SK-N-SH (cell line): ENCODE data around the gene TIE1. TPM values are rescaled to one million over a fixed set of nuclear protein-coding genes. Genes with fewer than 3 reads are reported as not detected.

Experiments
- CTCF ChIA-PET: fragments of 300-600, 350-600 bp; formaldehyde crosslinking; extraction: SDS; loops from one replicate; lab custom pipeline; 2021; lab: Yijun Ruan, JAX
- POLR2A ChIA-PET: fragments of 350-600 bp; sonication (Branson Sonifier 250); formaldehyde crosslinking; extraction: SDS; loops from one replicate; lab custom pipeline; 2020; ENCODE audit warnings: antibody characterized with exemption, inconsistent platforms; lab: Yijun Ruan, JAX
- DNase-seq: peaks from one replicate; pipeline ENCODE4 v3.0.0; 2012
- H2AFZ ChIP-seq: fragments of 200-600 bp; sonication (generic); 2 replicates; pipeline ENCODE4 v1.8.1; 2016; ENCODE audit warnings: antibody characterized with exemption, mild to moderate bottlenecking, low read depth
- H3F3A ChIP-seq: fragments of 200-600 bp; sonication (generic); replicated peaks from 2 replicates; pipeline ENCODE3; 2016; ENCODE audit warnings: antibody characterized with exemption, mild to moderate bottlenecking; ENCODE audit not compliant: insufficient read depth
- H3K27ac ChIP-seq, 2 experiments: fragments of 200-500 bp in 1 of 2; fragments of 200-600 bp in 1 of 2; sonication (Bioruptor generic) in 1 of 2; sonication (generic), shearing (Covaris generic) in 1 of 2; 2 replicates each; pipeline versions ENCODE4 v1.5.1 to v1.6.1; 2014 to 2016; ENCODE audit warnings: low read depth in 2 of 2, inconsistent platforms in 1 of 2, low read length in 1 of 2, mild to moderate bottlenecking in 1 of 2, mixed read lengths in 1 of 2
- H3K27me3 ChIP-seq: fragments of 200-600 bp; sonication (generic), shearing (Covaris generic); 2 replicates; pipeline ENCODE4 v1.6.1; 2016; ENCODE audit warnings: mixed run types; ENCODE audit not compliant: insufficient read depth
- H3K36me3 ChIP-seq, 2 experiments: fragments of 200-500 bp in 1 of 2; fragments of 200-600 bp in 1 of 2; sonication (Bioruptor generic) in 1 of 2; sonication (generic) in 1 of 2; replicated peaks in 1 of 2; 2 replicates each; pipeline versions ENCODE3 to v1.5.1; 2014 to 2016; ENCODE audit warnings: low read length in 1 of 2, mild to moderate bottlenecking in 1 of 2; ENCODE audit not compliant: insufficient read depth in 2 of 2, control insufficient read depth in 1 of 2
- H3K4me1 ChIP-seq, 2 experiments: fragments of 200-500 bp in 1 of 2; fragments of 200-600 bp in 1 of 2; sonication (Bioruptor generic) in 1 of 2; sonication (generic), shearing (Covaris generic) in 1 of 2; 2 replicates each; pipeline versions ENCODE4 v1.5.1 to v1.6.1; 2014 to 2016; ENCODE audit warnings: low read depth in 1 of 2, low read length in 1 of 2, mixed run types in 1 of 2; ENCODE audit not compliant: insufficient read depth in 2 of 2, control insufficient read depth in 1 of 2
- H3K4me2 ChIP-seq: fragments of 200-600 bp; sonication (generic), shearing (Covaris generic); 2 replicates; pipeline ENCODE4 v1.6.1; 2017; ENCODE audit warnings: mixed run types
- H3K4me3 ChIP-seq, 2 experiments: fragments of 200-500 bp in 1 of 2; fragments of 200-600 bp in 1 of 2; sonication (Bioruptor generic) in 1 of 2; sonication (generic), shearing (Covaris generic) in 1 of 2; 2 replicates each; pipeline versions ENCODE4 v1.5.1 to v1.8.1; 2014 to 2016; ENCODE audit warnings: low read depth in 2 of 2, inconsistent platforms in 1 of 2, low read length in 1 of 2, mild to moderate bottlenecking in 1 of 2, mixed read lengths in 1 of 2, moderate library complexity in 1 of 2
- H3K79me2 ChIP-seq: fragments of 200-600 bp; sonication (generic); 2 replicates; pipeline ENCODE4 v1.8.1; 2017; ENCODE audit warnings: mild to moderate bottlenecking; ENCODE audit not compliant: insufficient read depth
- H3K9ac ChIP-seq: fragments of 200-600 bp; sonication (generic); 2 replicates; pipeline ENCODE4 v1.6.1; 2017; ENCODE audit warnings: mixed run types
- H3K9me2 ChIP-seq: fragments of 200-600 bp; sonication (generic); 2 replicates; pipeline ENCODE4 v1.6.1; 2017; ENCODE audit warnings: mixed run types
- H3K9me3 ChIP-seq: fragments of 200-600 bp; sonication (generic); 2 replicates; pipeline ENCODE4 v1.6.1; 2017; ENCODE audit warnings: mixed run types, mild to moderate bottlenecking, moderate library complexity
- H4K20me1 ChIP-seq: fragments of 200-600 bp; sonication (generic); 2 replicates; pipeline ENCODE4 v1.6.1; 2017; ENCODE audit warnings: mild to moderate bottlenecking, mixed run types; ENCODE audit not compliant: insufficient read depth
- CHD2 ChIP-seq: fragments of 150-350 bp; IDR thresholded peaks from 2 replicates; pipeline ENCODE4 v1.6.1; 2018; ENCODE audit warnings: low read length; ENCODE audit not compliant: partially characterized antibody
- ELF1 ChIP-seq: IDR thresholded peaks from 2 replicates; pipeline ENCODE4 v1.4.0; 2012
- FOSL2 ChIP-seq: IDR thresholded peaks from 2 replicates; pipeline ENCODE4 v1.4.0; 2012; ENCODE audit warnings: low read depth, mild to moderate bottlenecking, moderate library complexity, borderline replicate concordance
- MXI1 ChIP-seq: IDR thresholded peaks from 2 replicates; pipeline ENCODE4 v1.6.1; 2012; ENCODE audit warnings: mild to moderate bottlenecking, low read depth, low read length, improper control_type of control experiment
- NRF1 ChIP-seq: IDR thresholded peaks from 2 replicates; pipeline ENCODE4 v1.6.1; 2012; ENCODE audit warnings: low read depth, mild to moderate bottlenecking, low read length
- POLR2AphosphoS5 ChIP-seq: IDR thresholded peaks from 2 replicates; pipeline ENCODE4 v1.6.1; 2012; ENCODE audit warnings: low read depth, low read length
- RAD21 ChIP-seq: IDR thresholded peaks from 2 replicates; pipeline ENCODE4 v1.6.1; 2012; ENCODE audit warnings: mild to moderate bottlenecking, low read length
- SIN3A ChIP-seq: IDR thresholded peaks from 2 replicates; pipeline ENCODE4 v1.6.1; 2012; ENCODE audit warnings: low read depth, mild to moderate bottlenecking, low read length, moderate library complexity, borderline replicate concordance
- SMC3 ChIP-seq: IDR thresholded peaks from 2 replicates; pipeline ENCODE4 v1.6.1; 2012; ENCODE audit warnings: low read depth, low read length, improper control_type of control experiment
- TAF1 ChIP-seq: IDR thresholded peaks from 2 replicates; pipeline ENCODE4 v1.6.1; 2012; ENCODE audit warnings: low read depth, mild to moderate bottlenecking, low read length, moderate library complexity, borderline replicate concordance
- TEAD4 ChIP-seq: IDR thresholded peaks from 2 replicates; pipeline ENCODE4 v1.4.0; 2012; ENCODE audit warnings: mild to moderate bottlenecking, borderline replicate concordance; ENCODE audit not compliant: insufficient read depth
- YY1 ChIP-seq: IDR thresholded peaks from 2 replicates; pipeline ENCODE4 v1.4.0; 2012; ENCODE audit warnings: low read depth, mild to moderate bottlenecking
- WGBS: methylation state at CpG from one replicate; pipeline ENCODE4 v1.1.6; 2017; ENCODE audit warnings: low lambda C conversion rate; 5-methylcytosine and 5-hydroxymethylcytosine counted together
- polyA plus RNA-seq, 3 experiments: library from polyadenylated mRNA; depleted of rRNA; stranded (reverse); fragments of >200 nt; gene quantifications; 2 replicates each; pipeline ENCODE4 v1.2.3, GENCODE V29; 2012
- TF ChIP-seq, protein P1 (sequence below): IDR thresholded peaks from 2 replicates; pipeline ENCODE4 v1.4.0; 2012; ENCODE audit warnings: low read depth
- TF ChIP-seq, protein P2 (sequence below): IDR thresholded peaks from 2 replicates; pipeline ENCODE4 v1.4.0; 2012; ENCODE audit warnings: low read depth, borderline replicate concordance
- TF ChIP-seq, protein P3 (sequence below): IDR thresholded peaks from 2 replicates; pipeline ENCODE4; 2012

TIE1 gene
- polyA plus RNA-seq, 1 of the 3 experiments (the other 2 are of a cell fraction): 1.6 TPM

DNA sequence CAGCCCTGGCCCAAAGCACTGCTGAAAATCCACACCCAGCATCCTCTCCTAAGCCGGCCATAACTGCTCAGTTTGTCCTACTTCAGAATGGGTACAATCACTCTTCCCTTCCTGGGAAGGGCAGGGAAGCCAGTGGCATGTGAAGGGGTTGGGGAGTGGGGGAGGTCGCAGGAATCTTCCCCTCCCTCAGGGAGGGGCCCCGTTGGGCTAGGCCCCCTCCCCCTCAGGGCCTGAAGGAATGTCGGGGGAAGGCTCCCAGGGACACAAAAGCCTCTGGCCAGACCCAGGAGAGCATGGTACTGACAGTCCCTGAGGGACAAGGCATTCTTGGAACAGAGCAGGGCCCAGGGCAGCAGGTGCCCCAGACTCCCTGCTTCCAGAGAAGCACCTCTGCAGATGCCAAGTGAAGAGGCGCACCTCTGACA is 65.8 kb downstream of the TIE1 start:
- POLR2A ChIA-PET: no interaction called here

DNA sequence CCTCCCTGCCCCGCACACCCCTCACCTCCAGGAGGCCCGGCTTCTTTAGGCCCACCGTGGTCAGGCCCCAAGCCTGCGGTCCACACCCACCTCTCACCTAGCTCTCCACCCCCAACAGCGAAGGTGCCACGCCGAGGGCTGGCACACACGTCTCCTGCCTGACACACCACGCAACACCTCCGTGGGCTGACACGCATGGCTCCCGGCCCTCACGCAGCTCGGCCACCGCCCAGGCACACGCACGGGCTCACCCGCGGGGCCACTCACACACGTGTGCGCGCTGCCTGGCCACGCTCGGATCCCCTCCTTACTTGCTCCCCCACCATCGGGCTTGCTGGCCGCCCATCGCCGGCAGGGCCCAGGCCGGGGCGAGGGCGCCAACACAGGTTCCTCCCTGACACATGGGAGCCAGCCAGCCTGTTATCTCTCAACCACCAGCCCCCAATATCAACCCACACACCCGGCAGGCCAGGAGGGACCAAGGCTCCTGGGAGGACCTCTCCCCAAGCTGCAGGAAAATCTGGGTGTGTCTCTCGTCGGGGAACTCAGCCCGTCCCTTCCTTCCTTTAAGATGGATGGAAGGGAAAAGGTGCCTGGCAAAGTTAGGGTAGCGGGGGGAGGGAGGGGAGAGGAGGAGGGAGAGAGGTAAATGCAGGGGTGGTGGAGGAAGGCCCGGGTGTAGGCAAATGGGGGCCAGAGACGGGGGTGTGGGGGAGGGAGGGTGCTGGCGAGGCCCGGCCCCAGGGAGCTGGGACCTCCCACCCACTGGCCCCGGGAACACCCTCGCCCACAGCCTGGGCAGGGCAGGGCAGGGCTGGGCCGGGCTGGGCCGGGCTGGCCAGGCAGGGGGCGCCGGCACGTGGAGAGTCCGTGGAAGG is 66.5 kb downstream of the TIE1 start:
- peak; percentile 74 for DNase-seq
- Histone ChIP-seq H3K4me2 (peak overlapping the region; percentile 81), H4K20me1 (no peaks in the 10 kb centered on the region), H3K27me3 (no peaks in the 10 kb centered on the region), H3K4me3 (peak overlapping the region; percentile 66 to 73), H2AFZ (no peak overlapping the region), H3K36me3 (peaks cover 28 to 32% of the 10 kb centered on the region in 2 experiments), H3K79me2 (peaks cover 76% of the 10 kb centered on the region), H3F3A (peaks cover 43% of the 10 kb centered on the region), H3K4me1 (peaks cover 12 to 13% of the 10 kb centered on the region in 2 experiments; a peak in 3 of 4 replicates), H3K27ac (peak overlapping the region; percentile 74 to 80), H3K9me2 (no peaks in the 10 kb centered on the region), H3K9me3 (no peaks in the 10 kb centered on the region), H3K9ac (peak overlapping the region; percentile 75)
- no peak for TF ChIP-seq RAD21
- TF ChIP-seq, protein P1, sequence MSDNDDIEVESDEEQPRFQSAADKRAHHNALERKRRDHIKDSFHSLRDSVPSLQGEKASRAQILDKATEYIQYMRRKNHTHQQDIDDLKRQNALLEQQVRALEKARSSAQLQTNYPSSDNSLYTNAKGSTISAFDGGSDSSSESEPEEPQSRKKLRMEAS: no peak; the same call in 1 of the 2 replicates
- no peak for TF ChIP-seq YY1
- TF ChIP-seq MXI1: 0 out of 2 replicates have a peak, but pooled peaks have one; percentile 23
- CTCF ChIA-PET: interaction anchor here (1.7 kb wide), 1 partner anchor 9 kb away, joined by 9 read pairs; the partner anchor contains the start of gene CDC20
- POLR2A ChIA-PET: interaction anchor here (1.8 kb wide), 1 partner anchor 9 kb away, joined by 8 read pairs; the partner anchor contains the start of gene CDC20
- 7% methylated on average over 22 of the region's 48 CpGs for WGBS

More for the DNA sequence above, 65.8 kb downstream of the TIE1 start:
- Histone ChIP-seq H2AFZ (no peak overlapping the region), H3K9ac (peak overlapping the region; percentile 75), H3K4me2 (peak overlapping the region; percentile 81), H4K20me1 (no peaks in the 10 kb centered on the region), H3K79me2 (peaks cover 82% of the 10 kb centered on the region), H3K36me3 (peaks cover 34 to 38% of the 10 kb centered on the region in 2 experiments), H3F3A (peaks cover 41% of the 10 kb centered on the region), H3K9me3 (no peaks in the 10 kb centered on the region), H3K4me1 (peaks cover 13 to 15% of the 10 kb centered on the region in 2 experiments; a peak in 3 of 4 replicates), H3K4me3 (peak overlapping the region; percentile 66 to 73), H3K27me3 (no peaks in the 10 kb centered on the region), H3K27ac (no peak overlapping the region), H3K9me2 (no peaks in the 10 kb centered on the region)
- CTCF ChIA-PET: no interaction called here
- TF ChIP-seq TEAD4: no peak
- no peak for DNase-seq
- WGBS: 48% methylated on average over 4 of the region's 5 CpGs

DNA sequence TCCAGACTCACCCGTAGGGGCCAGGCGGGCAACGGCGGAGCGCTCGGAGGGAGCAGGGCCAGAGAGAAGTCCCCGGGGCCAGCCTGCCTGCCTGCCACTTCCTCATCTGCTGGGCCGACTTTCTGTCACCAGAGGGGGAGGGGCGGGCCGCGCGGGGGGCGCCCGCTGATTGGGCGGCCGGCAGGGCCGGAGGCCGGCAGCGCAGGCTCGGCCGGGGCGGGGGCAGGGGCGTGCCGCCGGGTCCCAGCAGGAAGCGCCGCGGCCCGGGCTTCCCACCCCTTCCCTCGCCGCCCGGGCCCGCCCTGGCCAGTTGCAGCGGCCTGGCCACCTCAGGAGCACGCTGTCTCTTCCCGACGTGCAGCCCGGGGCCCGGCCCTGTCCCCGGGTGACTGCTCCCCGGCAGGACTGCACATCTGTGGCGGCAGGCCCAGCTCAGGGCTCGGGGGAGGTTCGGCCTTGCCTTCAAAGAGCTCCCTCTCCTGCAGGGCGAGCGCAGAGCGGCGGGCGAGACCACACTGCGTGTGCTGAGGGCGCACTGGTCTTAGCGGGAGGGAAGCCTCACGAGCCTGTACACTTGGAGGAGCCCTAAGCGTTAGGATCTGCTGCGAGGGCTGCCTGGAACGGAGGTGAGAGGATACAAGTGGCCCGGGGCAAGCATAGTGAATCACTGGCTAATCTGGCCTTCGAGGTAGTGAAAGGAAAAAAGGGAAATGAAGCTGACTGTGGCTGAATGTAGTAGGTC is 67.3 kb downstream of the TIE1 start, which contains the start of gene ELOVL1:
Gene ELOVL1, minus strand, starts transcription at position 108 of the 742 bp plus-strand sequence. CDS start 2,402 bp downstream, outside the sequence.
- peak within 1 kb of the TSS; percentile 19; the same call in 1 of the 2 replicates for H2AFZ ChIP-seq
- ChIA-PET CTCF (interaction anchor here (0.8 to 1.7 kb wide), 5 partner anchors 9 to 141 kb away, joined by 3 to 9 read pairs (median 4); partner anchors contain the start of gene CDC20), POLR2A (interaction anchor here (0.8 to 1.8 kb wide), 3 partner anchors 10 to 14 kb away, joined by 3 to 8 read pairs (median 3); partner anchors contain the start of gene CDC20)
- peak; percentile 99 for DNase-seq
- H3K9me3 ChIP-seq: no peaks in the 10 kb centered on the region
- no peaks in the 10 kb centered on the region for H3K9me2 ChIP-seq
- peak within 1 kb of the TSS; percentile 75 for H3K9ac ChIP-seq
- H3K4me2 ChIP-seq: peak within 1 kb of the TSS; percentile 81
- H3K36me3 ChIP-seq: peaks cover 23 to 27% of the 10 kb centered on the region in 2 experiments
- H3K27ac ChIP-seq: peak within 1 kb of the TSS; percentile 74 to 92
- no peaks in the 10 kb centered on the region for H4K20me1 ChIP-seq
- no peaks in the 10 kb centered on the region for H3K27me3 ChIP-seq
- peaks cover 13 to 16% of the 10 kb centered on the region in 2 experiments; a peak in 3 of 4 replicates for H3K4me1 ChIP-seq
- H3F3A ChIP-seq: peaks cover 43% of the 10 kb centered on the region
- 1% methylated on average over 9 of the region's 58 CpGs for WGBS
- H3K4me3 ChIP-seq: peak within 1 kb of the TSS; percentile 66 to 73
- peaks cover 68% of the 10 kb centered on the region for H3K79me2 ChIP-seq
- TF ChIP-seq POLR2AphosphoS5 (peak; percentile 92), CHD2 (peak; percentile 34), ELF1 (peak; percentile 78), NRF1 (peak; percentile 58), RAD21 (0 out of 2 replicates have a peak, but pooled peaks have one; percentile 9), YY1 (no peak), MXI1 (peak; percentile 77), FOSL2 (no peak), SMC3 (no peak), SIN3A (0 out of 2 replicates have a peak, but pooled peaks have one; percentile 48), TAF1 (peak; percentile 68)
- TF ChIP-seq, protein P1: peak; percentile 94
- TF ChIP-seq, protein P2, sequence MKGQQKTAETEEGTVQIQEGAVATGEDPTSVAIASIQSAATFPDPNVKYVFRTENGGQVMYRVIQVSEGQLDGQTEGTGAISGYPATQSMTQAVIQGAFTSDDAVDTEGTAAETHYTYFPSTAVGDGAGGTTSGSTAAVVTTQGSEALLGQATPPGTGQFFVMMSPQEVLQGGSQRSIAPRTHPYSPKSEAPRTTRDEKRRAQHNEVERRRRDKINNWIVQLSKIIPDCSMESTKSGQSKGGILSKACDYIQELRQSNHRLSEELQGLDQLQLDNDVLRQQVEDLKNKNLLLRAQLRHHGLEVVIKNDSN: 0 out of 2 replicates have a peak, but pooled peaks have one; percentile 9
- TF ChIP-seq, protein P3, sequence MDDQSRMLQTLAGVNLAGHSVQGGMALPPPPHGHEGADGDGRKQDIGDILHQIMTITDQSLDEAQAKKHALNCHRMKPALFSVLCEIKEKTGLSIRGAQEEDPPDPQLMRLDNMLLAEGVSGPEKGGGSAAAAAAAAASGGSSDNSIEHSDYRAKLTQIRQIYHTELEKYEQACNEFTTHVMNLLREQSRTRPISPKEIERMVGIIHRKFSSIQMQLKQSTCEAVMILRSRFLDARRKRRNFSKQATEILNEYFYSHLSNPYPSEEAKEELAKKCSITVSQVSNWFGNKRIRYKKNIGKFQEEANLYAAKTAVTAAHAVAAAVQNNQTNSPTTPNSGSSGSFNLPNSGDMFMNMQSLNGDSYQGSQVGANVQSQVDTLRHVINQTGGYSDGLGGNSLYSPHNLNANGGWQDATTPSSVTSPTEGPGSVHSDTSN: peak; percentile 29; the same call in 1 of the 2 replicates
